ENCODE data around the gene STRN3.

GRCh38 chr14:30868736-30869135, 157.4 kb downstream of the STRN3 start:
- TF ChIP-seq, protein P1, sequence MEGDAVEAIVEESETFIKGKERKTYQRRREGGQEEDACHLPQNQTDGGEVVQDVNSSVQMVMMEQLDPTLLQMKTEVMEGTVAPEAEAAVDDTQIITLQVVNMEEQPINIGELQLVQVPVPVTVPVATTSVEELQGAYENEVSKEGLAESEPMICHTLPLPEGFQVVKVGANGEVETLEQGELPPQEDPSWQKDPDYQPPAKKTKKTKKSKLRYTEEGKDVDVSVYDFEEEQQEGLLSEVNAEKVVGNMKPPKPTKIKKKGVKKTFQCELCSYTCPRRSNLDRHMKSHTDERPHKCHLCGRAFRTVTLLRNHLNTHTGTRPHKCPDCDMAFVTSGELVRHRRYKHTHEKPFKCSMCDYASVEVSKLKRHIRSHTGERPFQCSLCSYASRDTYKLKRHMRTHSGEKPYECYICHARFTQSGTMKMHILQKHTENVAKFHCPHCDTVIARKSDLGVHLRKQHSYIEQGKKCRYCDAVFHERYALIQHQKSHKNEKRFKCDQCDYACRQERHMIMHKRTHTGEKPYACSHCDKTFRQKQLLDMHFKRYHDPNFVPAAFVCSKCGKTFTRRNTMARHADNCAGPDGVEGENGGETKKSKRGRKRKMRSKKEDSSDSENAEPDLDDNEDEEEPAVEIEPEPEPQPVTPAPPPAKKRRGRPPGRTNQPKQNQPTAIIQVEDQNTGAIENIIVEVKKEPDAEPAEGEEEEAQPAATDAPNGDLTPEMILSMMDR (conservative IDR thresholded peaks at IDR 0.05; ENCODE audit: low read depth, low read length), result no peak
- no peak for TF ChIP-seq EZH2 (IDR thresholded peaks at IDR 0.05; ENCODE audit: borderline replicate concordance, low read depth, low read length, poor library complexity, severe bottlenecking)
